Muscle of back (tissue), 13 donors: ENCODE measurements around the gene LRP8. TPM values are rescaled to one million over a fixed set of nuclear protein-coding genes. Genes with fewer than 3 reads are reported as not detected.

Experiments used
- DNase-seq, 3 donors: peaks; one replicate each; pipeline versions ENCODE4 v3.0.0 to v3.0.0-alpha.2; 2013
- long read RNA-seq, 9 donors: transcript quantifications; one replicate each; lab custom pipeline, GENCODE V29; 2026
- polyA plus RNA-seq, 10 donors: library from polyadenylated mRNA; unstranded; fragments of 120-200 nt; gene quantifications; one replicate each; pipeline ENCODE4 v1.2.1, GENCODE V29; 2013; ENCODE audit not compliant: insufficient read length in 10 of 10

LRP8 gene
- polyA plus RNA-seq: 1 to 10 TPM; 3.5 to 9.1 (median 5.5) TPM
- long read RNA-seq, donor 1: 0 reads
- long read RNA-seq, donor 2: 0 reads
- long read RNA-seq, donor 3: 0 reads
- long read RNA-seq, donor 4: 0 reads
- long read RNA-seq, donor 5: 0 reads
- long read RNA-seq, donor 6: 0 reads
- long read RNA-seq, donor 7, partial matches to known transcripts: 0 of 1 reads
- long read RNA-seq, donor 7, other reads (novel, unspliced or antisense): 0 of 1 reads
- long read RNA-seq, donor 8: 0 reads
- long read RNA-seq, donor 9: 0 reads

- peak; percentile 57 to 88 (median 74) for DNase-seq
Measured at GRCh38 chr1:53328009-53328461, at the start of gene LRP8. TSS of gene LRP8 (minus strand) at chr1:53328070. CDS start at chr1:53327912, 158 bp downstream.

GRCh38 chr1:53377438-53377841 is 49.6 kb upstream of the LRP8 start:
- no peak for DNase-seq

- DNase-seq: no peak
Measured at GRCh38 chr1:53376742-53377437, 49.0 kb upstream of the LRP8 start.

- DNase-seq: no peak
Measured at GRCh38 chr1:53376041-53376461, 48.2 kb upstream of the LRP8 start.

- DNase-seq: no peak
Measured at GRCh38 chr1:53375440-53375839, 47.6 kb upstream of the LRP8 start.

- DNase-seq: no peak
Measured at GRCh38 chr1:53373246-53373645, 45.4 kb upstream of the LRP8 start.

- DNase-seq: no peak
Measured at GRCh38 chr1:53372501-53372951, 44.7 kb upstream of the LRP8 start.

- no peak for DNase-seq
Measured at GRCh38 chr1:53371851-53372250, 44.0 kb upstream of the LRP8 start.

- DNase-seq: no peak
Measured at GRCh38 chr1:53371121-53371666, 43.3 kb upstream of the LRP8 start.

- no peak for DNase-seq
Measured at GRCh38 chr1:53370369-53370961, 42.6 kb upstream of the LRP8 start.

- DNase-seq: no peak
Measured at GRCh38 chr1:53369761-53370160, 41.9 kb upstream of the LRP8 start.

- DNase-seq: no peak
Measured at GRCh38 chr1:53369034-53369750, 41.3 kb upstream of the LRP8 start.

- no peak for DNase-seq
Measured at GRCh38 chr1:53368314-53369033, 40.6 kb upstream of the LRP8 start.

- DNase-seq: no peak
Measured at GRCh38 chr1:53367503-53368313, 39.8 kb upstream of the LRP8 start.

- DNase-seq: no peak
Measured at GRCh38 chr1:53366901-53367502, 39.1 kb upstream of the LRP8 start.

- no peak for DNase-seq
Measured at GRCh38 chr1:53365437-53366063, 37.7 kb upstream of the LRP8 start.

GRCh38 chr1:53362851-53363642 is 35.2 kb upstream of the LRP8 start:
- DNase-seq: no peak

- no peak for DNase-seq
Measured at GRCh38 chr1:53362270-53362669, 34.4 kb upstream of the LRP8 start.
